Activated gamma-delta T cell treated with anti-CD3 and anti-CD28 coated beads, Interleukin-2, amount 50 U/mL, for 16 hours (primary cell): ENCODE data around the gene ULK4.

Experiments
- DNase-seq: peaks from one replicate; pipeline ENCODE4 v3.0.0-alpha.2; 2020; ENCODE audit warnings: low read depth

Gene ULK4

DNA sequence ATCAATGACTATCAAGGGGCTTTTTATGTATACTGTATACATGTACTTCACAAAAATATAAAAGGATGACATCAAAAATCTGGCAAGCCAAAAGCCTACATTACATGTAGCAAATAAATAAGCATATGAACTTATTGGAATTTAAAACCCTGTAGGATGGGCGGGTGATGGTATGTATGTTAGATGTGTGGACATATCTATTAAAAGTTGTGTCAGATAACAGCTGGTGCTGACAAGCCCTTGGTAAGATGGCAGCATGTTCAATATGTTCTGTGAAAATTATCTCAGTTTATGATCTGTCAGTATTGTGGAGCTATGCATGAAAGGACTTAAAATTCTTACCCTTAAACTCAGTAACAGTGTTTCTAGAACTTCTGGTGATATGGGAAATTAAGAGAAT lies 742.5 kb downstream of the ULK4 start:
- DNase-seq = no peak

DNA sequence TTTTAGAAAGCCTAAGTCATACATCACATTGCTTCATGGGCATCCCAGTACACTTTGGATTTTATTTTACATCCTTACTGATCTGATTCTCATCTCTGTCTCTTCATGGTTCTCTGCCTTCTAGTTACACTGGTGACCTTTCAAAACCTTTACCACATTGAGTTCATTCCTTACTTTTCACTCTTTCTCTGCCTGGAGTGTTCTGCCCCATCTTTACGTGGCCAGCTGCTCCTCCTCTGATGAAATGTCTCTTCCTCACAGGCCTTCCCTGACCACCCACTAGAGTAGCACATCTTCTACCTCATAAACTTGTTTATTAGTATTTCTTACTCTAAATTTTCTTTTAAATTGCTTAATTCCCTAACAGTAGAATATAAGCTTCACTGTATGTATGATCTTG lies 744.9 kb downstream of the ULK4 start:
- DNase-seq = no peak

- DNase-seq = no peak
Measured at GRCh38 chr3:41216422-41216821, 745.5 kb downstream of the ULK4 start.

- DNase-seq = no peak
Measured at GRCh38 chr3:41213588-41213987, 748.3 kb downstream of the ULK4 start.

DNA sequence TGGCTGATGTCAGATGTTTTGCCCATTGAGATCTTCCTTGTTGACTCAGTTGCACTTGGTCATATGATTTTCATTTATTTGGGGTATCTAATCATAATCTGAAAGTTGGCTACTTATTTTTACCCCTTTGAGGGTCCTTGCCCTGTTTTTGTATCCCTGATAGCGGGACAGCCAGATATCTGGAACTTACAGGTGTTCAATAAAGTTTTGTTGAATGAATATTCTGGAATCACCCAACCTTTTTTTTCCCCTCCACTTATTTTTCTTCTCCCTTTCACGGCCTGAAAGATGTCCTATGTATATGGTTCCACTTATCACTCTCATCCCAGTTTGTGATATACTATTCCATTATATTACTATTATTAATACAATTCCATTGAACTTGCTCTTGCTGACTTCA lies 749.8 kb downstream of the ULK4 start:
- DNase-seq = no peak

DNA sequence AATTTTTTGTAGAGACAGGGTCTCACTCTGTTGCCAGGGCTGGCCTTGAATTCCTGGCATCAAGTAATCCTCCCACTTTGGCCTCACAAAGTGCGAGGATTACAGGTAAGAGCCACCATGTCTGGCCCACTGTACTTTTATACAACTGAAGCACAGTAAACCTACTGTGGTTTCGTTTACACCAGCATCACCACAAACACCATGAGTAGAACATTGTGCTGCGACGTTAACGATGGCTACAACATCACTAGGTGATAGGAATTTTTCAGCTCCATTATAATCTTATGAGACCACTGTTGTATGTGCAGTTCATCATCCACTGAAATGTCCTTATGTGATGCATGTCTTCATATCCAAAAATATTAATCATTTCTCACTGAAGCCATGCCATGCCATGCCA lies 750.9 kb downstream of the ULK4 start:
- DNase-seq = no peak

DNA sequence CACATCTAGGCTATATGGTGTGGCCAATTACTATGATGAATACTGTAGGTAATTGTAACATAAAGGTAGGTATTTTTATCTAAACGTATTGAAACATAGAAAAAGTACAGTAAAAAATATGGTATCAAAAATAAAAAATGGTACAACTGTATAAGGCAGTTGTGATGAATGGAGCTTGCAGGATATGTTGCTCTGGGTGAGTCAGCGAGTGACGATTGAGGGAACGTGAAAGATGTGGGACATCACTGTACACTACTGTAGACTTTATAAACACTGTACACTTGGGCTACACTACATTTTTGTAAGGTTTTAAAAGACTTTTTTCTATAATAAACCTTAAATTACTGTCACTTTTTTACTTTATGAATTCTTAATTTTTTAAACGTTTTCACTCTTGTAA lies 752.3 kb downstream of the ULK4 start:
- DNase-seq = no peak

DNA sequence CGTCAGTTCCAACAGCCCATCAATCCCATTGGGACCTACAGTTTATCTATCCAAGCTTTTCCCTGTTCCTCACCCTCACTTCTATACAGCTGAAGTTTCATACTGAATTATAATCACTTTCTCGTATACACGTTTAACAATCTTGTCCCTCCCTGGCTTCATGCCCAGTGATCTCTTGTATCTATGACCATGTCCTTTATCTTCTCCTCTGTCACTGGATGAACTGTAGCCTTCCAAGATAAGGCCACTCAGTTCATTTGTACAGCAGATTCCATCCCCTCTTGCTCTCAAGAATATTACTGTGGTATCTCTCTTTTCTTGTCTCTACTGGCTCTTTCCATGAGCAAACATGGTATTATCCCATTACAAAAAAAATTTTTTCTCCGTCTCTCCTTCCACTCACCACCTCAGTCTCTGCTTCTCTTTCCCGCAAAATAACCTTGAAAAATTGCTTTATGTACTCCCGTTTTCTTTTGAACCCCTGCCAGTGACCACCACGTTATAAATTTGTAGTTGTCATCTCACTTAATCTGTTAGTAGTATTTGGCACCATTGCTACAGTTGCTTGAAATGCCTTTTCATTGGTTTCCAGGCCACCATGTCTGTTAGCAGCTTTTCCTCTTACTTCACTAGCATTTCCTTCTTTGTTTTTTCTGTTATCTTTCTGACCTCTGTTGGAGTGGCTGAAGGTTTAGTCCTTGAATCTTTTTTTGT lies 753.2 kb downstream of the ULK4 start:
- no peak for DNase-seq

GRCh38 chr3:41207355-41207754 lies 754.5 kb downstream of the ULK4 start:
- DNase-seq = no peak

- no peak for DNase-seq
Measured at GRCh38 chr3:41205591-41205990, 756.3 kb downstream of the ULK4 start.

DNA sequence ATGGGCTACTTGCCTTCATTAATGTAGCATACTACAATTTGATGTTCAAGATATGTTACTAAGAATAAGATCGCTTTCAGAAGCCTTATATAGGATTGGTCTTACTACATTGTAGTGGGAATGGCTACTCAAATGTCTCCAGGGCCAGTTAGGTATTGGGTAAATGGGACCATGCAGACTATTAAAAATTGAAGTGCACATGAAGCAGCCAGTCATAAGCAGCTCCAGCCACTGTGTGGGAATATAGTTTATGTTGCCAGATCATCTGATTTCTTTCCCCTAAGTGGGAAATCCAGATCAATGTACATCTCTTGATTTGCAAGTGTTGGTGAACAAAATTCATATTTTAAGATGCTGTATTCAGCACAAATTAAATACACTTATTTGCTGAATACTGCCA lies 757.5 kb downstream of the ULK4 start:
- DNase-seq = no peak

DNA sequence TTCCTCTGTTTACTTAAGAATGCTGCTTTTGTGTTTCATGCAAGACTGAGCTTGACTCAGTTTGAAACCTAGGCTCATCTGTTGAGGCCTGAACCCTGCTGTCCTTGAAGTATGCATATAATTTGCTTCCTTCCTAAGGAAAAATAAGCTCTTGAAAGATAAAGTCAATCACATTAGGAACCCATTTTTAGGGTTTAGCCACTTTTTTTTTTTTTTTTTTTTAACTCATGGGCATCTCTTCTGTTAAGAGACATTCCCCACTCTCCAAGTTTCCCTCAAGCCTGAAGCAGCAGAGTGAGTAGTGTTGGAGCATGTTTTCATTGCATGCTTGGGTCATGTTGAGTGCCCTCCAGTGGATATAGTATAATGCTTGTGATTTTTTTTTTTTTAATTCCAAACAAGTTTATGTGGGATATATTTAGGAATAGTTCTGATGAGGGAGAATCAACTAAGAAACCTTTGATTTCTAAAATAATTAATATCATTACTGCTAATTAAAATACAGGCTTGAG lies 759.0 kb downstream of the ULK4 start:
- no peak for DNase-seq

- DNase-seq = no peak
Measured at GRCh38 chr3:41202075-41202833, 759.6 kb downstream of the ULK4 start.

- DNase-seq = no peak
Measured at GRCh38 chr3:41200669-41201021, 761.3 kb downstream of the ULK4 start.

DNA sequence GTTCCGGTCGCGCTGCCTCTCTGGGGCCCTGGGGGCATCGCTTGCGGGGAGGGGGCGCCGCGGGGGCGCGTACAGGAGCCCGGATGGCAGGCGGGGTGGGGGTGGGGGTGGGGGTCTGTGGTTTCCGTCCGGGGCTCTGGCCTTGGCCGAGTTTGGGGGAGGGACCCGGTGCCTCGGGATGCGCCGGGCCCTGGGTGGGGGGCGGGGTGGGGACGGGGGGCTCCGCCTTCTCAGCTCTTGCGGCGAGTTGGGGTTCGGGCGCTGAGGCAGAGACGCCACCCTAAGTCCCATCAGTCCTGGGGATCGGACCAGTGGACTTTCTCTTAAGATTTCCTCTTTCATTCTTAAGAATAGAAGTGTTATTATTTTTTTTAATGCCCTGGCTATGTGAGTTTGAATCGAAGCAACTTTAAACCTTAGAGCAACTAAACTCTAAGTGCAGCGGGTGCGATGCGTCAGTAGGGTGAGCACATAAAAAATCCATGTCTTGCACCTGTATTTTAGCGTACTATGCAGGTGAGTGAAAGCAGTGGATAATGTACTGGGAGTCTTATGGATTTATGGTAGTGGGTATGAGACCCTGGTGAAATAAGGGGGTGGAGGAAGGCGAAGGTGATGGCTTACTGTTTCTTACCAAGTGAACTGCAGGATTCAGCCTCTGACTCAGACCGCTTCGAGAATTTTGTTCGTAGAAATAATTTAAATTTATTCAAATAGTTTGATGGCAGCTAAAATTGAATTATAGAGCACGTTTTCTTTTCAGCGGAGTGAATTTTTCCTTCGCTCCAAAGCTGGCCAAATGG lies 761.8 kb downstream of the ULK4 start:
- peak; percentile 9 for DNase-seq

GRCh38 chr3:41198950-41199865 lies 762.7 kb downstream of the ULK4 start, which contains the start of gene CTNNB1:
CTNNB1 (plus strand) TSS chr3:41199505; CDS start chr3:41224069, 24,564 bp downstream.
- peak; percentile 83 for DNase-seq

GRCh38 chr3:41198526-41198925 lies 763.4 kb downstream of the ULK4 start:
- peak; percentile 4 for DNase-seq

GRCh38 chr3:41198046-41198445 lies 763.9 kb downstream of the ULK4 start:
- no peak for DNase-seq
